Epithelial cell of prostate (primary cell): ENCODE results near the gene STT3A.
A peak's percentile ranks its signal among the peaks of the same experiment; 100 is the strongest.

ENCODE experiments used
- DNase-seq: peaks from one replicate; pipeline ENCODE4 v3.0.0-alpha.2; 2011; ENCODE audit warnings: low read depth, low spot score
- H3K27ac ChIP-seq: fragments of 450-650 bp; 2 replicates; pipeline ENCODE4 v1.5.1; 2017; ENCODE audit warnings: mild to moderate bottlenecking

Gene STT3A

GRCh38 chr11:125586623-125587022, 6.0 kb upstream of the STT3A start:
- DNase-seq = no peak
- no peak overlapping the region for H3K27ac ChIP-seq

- no peak overlapping the region for H3K27ac ChIP-seq
- DNase-seq = no peak
Measured at GRCh38 chr11:125587480-125587879, 5.2 kb upstream of the STT3A start.

- no peak for DNase-seq
Measured at GRCh38 chr11:125588505-125588904, 4.1 kb upstream of the STT3A start.

DNA sequence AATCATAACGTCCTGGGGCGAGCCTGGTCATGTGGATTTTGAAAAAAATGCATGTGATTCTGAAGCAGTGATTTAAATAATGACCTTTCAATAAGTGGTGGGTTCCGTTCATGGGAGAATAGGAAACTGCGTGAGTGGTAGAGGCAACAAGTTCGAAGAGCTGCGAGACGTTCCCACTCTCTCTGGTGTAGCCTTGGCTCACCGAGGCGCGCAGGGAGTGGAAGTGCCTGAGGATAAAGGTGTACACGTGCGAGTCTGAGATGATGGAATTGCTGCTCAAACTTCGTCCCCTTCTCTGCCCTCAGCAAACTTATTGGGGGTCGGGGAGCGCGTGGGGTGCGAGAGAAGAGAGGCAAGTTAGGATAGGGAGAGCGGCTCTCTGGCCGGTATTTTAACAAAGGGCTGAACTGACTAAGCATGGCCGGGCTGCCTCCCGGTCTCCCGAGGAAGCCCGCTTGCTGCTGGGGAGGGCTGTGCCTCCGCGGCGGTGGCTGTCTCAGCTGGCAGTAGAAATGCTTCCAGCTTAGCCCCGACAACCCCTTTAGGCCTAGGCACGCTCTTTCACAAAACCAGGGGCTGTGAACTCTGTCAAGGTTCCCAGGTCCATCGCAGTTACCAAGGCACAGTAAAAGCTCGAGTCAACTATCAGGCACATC, 875 bp upstream of the STT3A start:
- DNase-seq = no peak
- peak overlapping the region; percentile 98 for H3K27ac ChIP-seq

More at GRCh38 chr11:125588505-125588904, 4.1 kb upstream of the STT3A start:
- no peak overlapping the region for H3K27ac ChIP-seq

DNA sequence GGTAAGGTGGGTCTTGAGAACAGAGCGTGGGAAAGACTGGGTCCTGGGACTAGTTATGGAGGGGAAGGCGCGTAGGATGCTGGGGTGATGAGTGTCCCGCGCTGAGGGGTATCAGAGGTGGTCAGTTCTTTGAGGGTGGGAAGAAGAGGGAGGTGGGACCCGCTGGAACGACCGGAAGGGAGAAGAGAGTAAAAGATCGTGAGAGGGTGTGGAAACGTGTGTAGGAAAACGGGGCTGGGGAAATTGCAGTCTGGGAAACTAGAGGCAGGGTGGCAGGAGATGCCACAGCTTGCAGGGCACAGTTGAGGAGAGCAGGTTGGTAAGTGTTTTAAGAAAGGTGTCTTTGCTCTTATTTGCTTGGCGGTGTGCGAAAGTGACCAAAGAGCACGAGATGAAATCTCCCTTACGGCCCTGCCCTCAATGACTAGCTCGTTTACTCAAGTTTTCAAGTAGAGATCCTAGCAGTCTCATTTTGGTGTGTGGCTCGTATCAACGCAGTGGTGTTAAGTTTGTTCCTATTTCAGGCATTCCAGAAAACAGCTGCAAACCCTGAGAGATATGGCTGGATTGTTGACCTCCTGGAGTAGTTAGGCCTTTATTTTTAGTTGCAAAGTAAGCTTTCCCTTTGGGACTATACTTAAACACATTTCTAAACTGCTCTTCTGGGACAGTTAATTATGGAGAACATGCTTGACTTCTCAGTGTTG, 615 bp downstream of the STT3A start:
- DNase-seq = no peak

DNA sequence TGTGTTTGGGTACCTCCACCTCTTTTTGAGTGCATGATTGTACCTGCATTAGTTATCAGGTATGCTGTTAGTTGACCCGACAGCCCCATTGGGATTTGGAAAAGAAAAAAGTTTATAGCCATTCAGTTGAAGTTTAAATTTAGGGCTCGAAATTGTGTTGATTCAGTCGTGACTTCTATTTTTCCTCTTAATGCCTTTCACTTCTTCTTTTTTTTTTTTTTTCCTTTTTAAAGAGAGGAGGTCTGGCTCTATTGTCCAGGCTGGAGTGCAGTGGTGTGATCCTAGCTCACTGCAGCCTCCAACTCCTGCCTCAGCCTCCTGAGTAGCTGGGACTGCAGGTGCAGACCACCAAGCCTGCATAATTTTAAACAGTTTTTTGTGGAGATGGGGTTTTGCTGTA, 2.3 kb downstream of the STT3A start:
- no peak for DNase-seq
- H3K27ac ChIP-seq = no peak overlapping the region

More for the DNA sequence above, 615 bp downstream of the STT3A start:
- peak overlapping the region; percentile 98 for H3K27ac ChIP-seq

- no peak for DNase-seq
- H3K27ac ChIP-seq = no peak overlapping the region
Measured at GRCh38 chr11:125600663-125601062, 8.0 kb downstream of the STT3A start.

- no peak for DNase-seq
- H3K27ac ChIP-seq = no peak overlapping the region
Measured at GRCh38 chr11:125603207-125603606, 10.6 kb downstream of the STT3A start.

- H3K27ac ChIP-seq = no peak overlapping the region
- no peak for DNase-seq
Measured at GRCh38 chr11:125605417-125605816, 12.8 kb downstream of the STT3A start.

DNA sequence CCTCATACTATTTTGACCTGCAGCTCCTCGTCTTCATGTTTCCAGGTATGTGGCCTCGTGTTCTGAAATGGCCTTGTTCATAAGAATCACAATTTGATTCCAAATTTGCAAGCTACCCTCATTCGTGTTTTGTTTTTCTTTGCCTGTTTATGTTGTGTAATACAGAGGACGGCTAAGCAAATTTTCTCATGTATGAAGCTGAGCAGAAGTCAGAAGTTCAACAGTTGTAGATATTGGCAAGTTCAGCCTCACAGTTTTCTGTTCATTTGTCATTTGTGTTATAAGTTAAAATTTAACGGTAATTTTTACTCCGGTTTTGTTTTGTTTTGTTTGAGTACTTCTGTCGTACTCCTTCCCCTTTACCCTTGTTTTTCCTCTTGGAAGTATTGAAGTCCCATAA, 16.9 kb downstream of the STT3A start:
- no peak overlapping the region for H3K27ac ChIP-seq
- DNase-seq = no peak

DNA sequence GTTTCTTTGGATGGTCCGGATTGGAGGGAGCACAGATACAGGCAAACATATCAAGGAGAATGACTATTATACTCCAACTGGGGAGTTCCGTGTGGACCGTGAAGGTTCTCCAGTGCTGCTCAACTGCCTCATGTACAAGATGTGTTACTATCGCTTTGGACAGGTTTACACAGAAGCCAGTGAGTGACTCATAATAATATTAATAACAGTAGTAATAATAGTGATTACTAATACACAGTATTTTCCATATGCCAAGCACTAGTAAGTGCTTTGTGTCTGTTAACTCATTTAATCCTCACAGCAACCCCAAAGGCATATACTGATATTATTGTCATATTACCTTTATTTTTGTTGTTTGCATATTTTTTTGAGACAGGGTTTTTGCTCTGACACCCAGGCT, 25.7 kb downstream of the STT3A start:
- DNase-seq = no peak
- H3K27ac ChIP-seq = no peak overlapping the region

GRCh38 chr11:125621995-125622394, 29.3 kb downstream of the STT3A start:
- DNase-seq = no peak
- no peak overlapping the region for H3K27ac ChIP-seq

- no peak overlapping the region for H3K27ac ChIP-seq
- no peak for DNase-seq
Measured at GRCh38 chr11:125623064-125623463, 30.4 kb downstream of the STT3A start.

DNA sequence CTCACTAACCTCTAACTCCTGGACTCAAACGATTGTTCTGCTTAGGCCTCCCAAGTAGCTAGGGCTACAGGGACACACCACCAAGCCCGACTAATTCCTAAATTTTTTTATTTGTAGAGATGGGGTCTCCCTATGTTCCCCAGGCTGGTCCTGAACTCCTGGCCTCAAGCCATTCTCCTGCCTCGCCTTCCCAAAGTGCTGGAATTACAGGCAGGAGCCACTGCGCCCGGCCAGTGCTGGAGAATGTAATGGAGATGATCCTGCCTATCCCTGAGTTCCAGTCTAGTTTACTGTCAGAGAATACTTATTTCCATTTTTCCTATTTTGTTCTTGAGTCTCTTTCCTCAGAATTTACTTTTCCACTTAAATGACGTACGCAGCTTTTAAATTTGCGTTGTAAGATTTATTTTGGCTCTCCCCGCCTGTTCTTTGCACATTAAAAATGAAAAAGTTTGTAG, 32.1 kb downstream of the STT3A start, which contains the start of gene CHEK1:
Gene CHEK1 (plus strand): TSS at position 408 of the 458 bp plus-strand sequence. CDS start 1,606 bp downstream, outside the sequence.
- peak within 1 kb of the TSS; percentile 92 for H3K27ac ChIP-seq
- no peak for DNase-seq

DNA sequence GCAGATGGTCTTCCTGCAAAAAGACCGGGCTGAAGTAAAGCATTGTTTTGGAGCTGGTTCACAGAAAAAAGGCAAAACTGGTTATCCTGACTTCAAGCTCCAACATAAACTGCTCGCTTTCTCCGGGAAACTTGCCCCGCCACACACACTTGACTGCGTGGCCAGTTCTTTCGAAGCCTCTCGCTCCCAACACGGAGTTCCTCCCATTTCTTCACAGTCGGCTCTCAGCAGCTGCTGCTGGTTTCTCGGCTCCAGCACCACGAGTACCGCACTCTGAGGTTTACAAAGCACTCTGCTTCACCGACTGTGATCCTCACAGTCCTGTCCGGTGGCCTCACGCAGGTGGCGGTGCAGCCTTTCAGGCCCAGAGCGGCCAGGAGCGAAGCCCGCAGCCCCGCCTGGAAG, 32.6 kb downstream of the STT3A start:
- peak overlapping the region; percentile 92 for H3K27ac ChIP-seq
- no peak for DNase-seq

GRCh38 chr11:125625630-125626287, 33.1 kb downstream of the STT3A start:
- H3K27ac ChIP-seq = peak overlapping the region; percentile 92
- DNase-seq = peak; percentile 29

- H3K27ac ChIP-seq = peak overlapping the region; percentile 92
- no peak for DNase-seq
Measured at GRCh38 chr11:125626288-125626950, 33.8 kb downstream of the STT3A start.

DNA sequence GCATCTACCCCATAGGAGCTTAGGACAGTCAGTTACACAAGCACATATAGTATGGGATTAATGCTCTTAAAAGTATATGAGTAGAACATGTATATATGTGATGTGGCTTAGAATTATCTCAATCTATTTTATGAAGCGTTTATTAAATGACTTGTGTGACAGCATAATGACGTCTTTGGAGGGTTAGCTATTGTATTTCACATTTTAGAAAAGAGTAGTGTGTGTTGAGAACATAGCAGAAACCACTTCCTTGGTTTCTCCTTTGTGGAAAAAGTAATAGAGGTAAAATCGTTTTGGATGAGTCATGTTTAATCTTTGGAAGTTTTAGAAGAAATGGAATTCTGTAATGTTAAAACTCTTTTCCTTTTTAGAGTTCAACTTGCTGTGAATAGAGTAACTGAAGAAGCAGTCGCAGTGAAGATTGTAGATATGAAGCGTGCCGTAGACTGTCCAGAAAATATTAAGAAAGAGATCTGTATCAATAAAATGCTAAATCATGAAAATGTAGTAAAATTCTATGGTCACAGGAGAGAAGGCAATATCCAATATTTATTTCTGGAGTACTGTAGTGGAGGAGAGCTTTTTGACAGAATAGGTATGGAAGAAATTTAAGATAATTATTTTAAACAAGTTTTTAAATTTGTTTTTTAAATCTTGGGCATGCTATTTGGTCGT, 34.7 kb downstream of the STT3A start:
- H3K27ac ChIP-seq = peak overlapping the region; percentile 92
- no peak for DNase-seq

GRCh38 chr11:125637840-125638239, 45.2 kb downstream of the STT3A start:
- no peak for DNase-seq
- no peak overlapping the region for H3K27ac ChIP-seq

DNA sequence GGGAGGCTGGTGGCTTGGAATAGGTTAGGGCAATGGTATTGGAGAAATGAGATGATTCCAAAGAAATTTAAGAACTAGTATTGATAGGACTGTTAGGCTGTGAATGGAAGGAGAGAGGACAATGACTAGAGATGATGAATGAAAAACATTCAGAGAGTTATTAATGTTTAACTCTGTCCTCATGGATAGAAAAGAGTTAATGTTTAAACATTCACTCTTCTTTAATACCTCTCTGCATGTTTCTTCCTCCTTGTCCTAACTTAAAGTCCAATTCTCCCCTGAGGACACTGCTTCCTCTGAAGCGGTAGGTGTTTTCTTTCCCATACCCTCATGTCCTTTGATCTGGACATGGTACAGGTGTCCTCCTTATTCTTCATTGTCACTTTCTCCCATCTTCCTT, 45.7 kb downstream of the STT3A start:
- H3K27ac ChIP-seq = no peak overlapping the region
- DNase-seq = no peak
